Activated CD8-positive, alpha-beta T cell treated with anti-CD3 and anti-CD28 coated beads, Interleukin-2, amount 10 ng/mL, durations not matched to agents 7 days and 5 days (primary cell): Measurements from ENCODE around the gene WNT3A. TPM values are rescaled to one million over a fixed set of nuclear protein-coding genes. Genes with fewer than 3 reads are reported as not detected.
A peak's percentile ranks its signal among the peaks of the same experiment; 100 is the strongest.
"Not testable (repeated sequence)": the region's sequence is repeated elsewhere in the genome, so short reads cannot be mapped to it uniquely, and the experiment has no call there.

Experiments
- ATAC-seq: fragments of 150-1000 bp; cut with Tn5 transposase; one replicate; pipeline ENCODE4 v1.10.0; 2021; ENCODE audit warnings: moderate library complexity
- CTCF ChIA-PET: fragments of 350-600 bp; sonication (Branson Sonifier 250); formaldehyde crosslinking; loops from one replicate; lab custom pipeline; 2021; ENCODE audit warnings: antibody characterized with exemption; lab: Charles Lee
- POLR2A ChIA-PET: fragments of 350-600 bp; sonication (Branson Sonifier 250); formaldehyde crosslinking; loops from one replicate; lab custom pipeline; 2021; ENCODE audit warnings: antibody characterized with exemption; lab: Charles Lee
- DNase-seq: peaks from one replicate; pipeline ENCODE4 v3.0.0-alpha.2; 2020
- H3K27ac Mint-ChIP-seq: one replicate; pipeline ENCODE4 v1.8.0; 2021; ENCODE audit warnings: mild to moderate bottlenecking, mixed read lengths
- H3K27me3 Mint-ChIP-seq: one replicate; pipeline ENCODE4 v1.8.0; 2021; ENCODE audit warnings: low read depth, mixed read lengths
- H3K36me3 Mint-ChIP-seq: one replicate; pipeline ENCODE4 v1.8.0; 2021; ENCODE audit warnings: low read depth, mixed read lengths
- H3K4me1 Mint-ChIP-seq: one replicate; pipeline ENCODE4 v1.8.0; 2021; ENCODE audit warnings: low read depth, mixed read lengths
- H3K4me3 Mint-ChIP-seq: one replicate; pipeline ENCODE4 v1.8.0; 2021; ENCODE audit warnings: mild to moderate bottlenecking, mixed read lengths
- H3K9me3 Mint-ChIP-seq: one replicate; pipeline ENCODE4 v1.8.0; 2022; ENCODE audit warnings: mixed read lengths; ENCODE audit not compliant: insufficient read depth
- total RNA-seq, 2 experiments: library from RNA; stranded (reverse); gene quantifications; one replicate each; pipeline ENCODE4 v1.2.3, GENCODE V29; 2021

WNT3A gene
- total RNA-seq, 2 experiments from 2014 or later: not detected

GRCh38 chr1:227972843-227973374 is 33.9 kb upstream of the WNT3A start:
- H3K4me1 Mint-ChIP-seq, H3K4me3 Mint-ChIP-seq, DNase-seq: not testable (repeated sequence)

GRCh38 chr1:227973724-227974288 is 33.0 kb upstream of the WNT3A start:
- ATAC-seq, H3K36me3 Mint-ChIP-seq, H3K27me3 Mint-ChIP-seq, H3K4me1 Mint-ChIP-seq, H3K4me3 Mint-ChIP-seq, DNase-seq, CTCF ChIA-PET, H3K9me3 Mint-ChIP-seq, POLR2A ChIA-PET, H3K27ac Mint-ChIP-seq: not testable (repeated sequence)

More at GRCh38 chr1:227972843-227973374, 33.9 kb upstream of the WNT3A start:
- H3K27me3 Mint-ChIP-seq, H3K27ac Mint-ChIP-seq, ATAC-seq, CTCF ChIA-PET, POLR2A ChIA-PET, H3K9me3 Mint-ChIP-seq, H3K36me3 Mint-ChIP-seq: not testable (repeated sequence)

- DNase-seq, POLR2A ChIA-PET: not testable (repeated sequence)
These were observed 31.1 kb upstream of the WNT3A start for GRCh38 chr1:227975583-227976283.

GRCh38 chr1:227987181-227987580 is 19.6 kb upstream of the WNT3A start:
- Mint-ChIP-seq H3K36me3 (no peaks in the 10 kb centered on the region), H3K9me3 (no peaks in the 10 kb centered on the region), H3K27me3 (peaks cover 28% of the 10 kb centered on the region), H3K4me3 (no peak overlapping the region), H3K27ac (no peak overlapping the region), H3K4me1 (no peaks in the 10 kb centered on the region)
- DNase-seq: no peak
- CTCF ChIA-PET: no interaction called here
- ATAC-seq: no peak
- POLR2A ChIA-PET: no interaction called here

More at GRCh38 chr1:227975583-227976283, 31.1 kb upstream of the WNT3A start:
- H3K36me3 Mint-ChIP-seq, ATAC-seq, H3K9me3 Mint-ChIP-seq, H3K27me3 Mint-ChIP-seq, H3K4me3 Mint-ChIP-seq, CTCF ChIA-PET, H3K4me1 Mint-ChIP-seq, H3K27ac Mint-ChIP-seq: not testable (repeated sequence)

- no peak for ATAC-seq
- Mint-ChIP-seq H3K9me3 (peaks cover 10% of the 10 kb centered on the region), H3K36me3 (no peaks in the 10 kb centered on the region), H3K4me1 (no peaks in the 10 kb centered on the region), H3K27ac (no peak overlapping the region), H3K4me3 (no peak overlapping the region), H3K27me3 (peaks cover 23% of the 10 kb centered on the region)
- ChIA-PET POLR2A (no interaction called here), CTCF (no interaction called here)
- DNase-seq: peak; percentile 9
These were observed 12.0 kb upstream of the WNT3A start for GRCh38 chr1:227994632-227995300.

GRCh38 chr1:227996187-227996950 is 10.4 kb upstream of the WNT3A start:
- H3K9me3 Mint-ChIP-seq: peaks cover 10% of the 10 kb centered on the region
- H3K36me3 Mint-ChIP-seq: no peaks in the 10 kb centered on the region
- CTCF ChIA-PET: no interaction called here
- no peak overlapping the region for H3K27ac Mint-ChIP-seq
- peaks cover 21% of the 10 kb centered on the region for H3K27me3 Mint-ChIP-seq
- POLR2A ChIA-PET: interaction anchor here (0.6 kb wide), 1 partner anchor 26 kb away, joined by 3 read pairs; no protein-coding TSS in a partner anchor
- DNase-seq (peak; percentile 3), ATAC-seq (no peak)
- no peaks in the 10 kb centered on the region for H3K4me1 Mint-ChIP-seq
- H3K4me3 Mint-ChIP-seq: no peak overlapping the region

GRCh38 chr1:227998374-227999055 is 8.3 kb upstream of the WNT3A start:
- Mint-ChIP-seq H3K9me3 (peaks cover 10% of the 10 kb centered on the region), H3K4me3 (no peak overlapping the region), H3K4me1 (no peaks in the 10 kb centered on the region), H3K27ac (no peak overlapping the region), H3K27me3 (peaks cover 21% of the 10 kb centered on the region), H3K36me3 (no peaks in the 10 kb centered on the region)
- ATAC-seq: no peak
- ChIA-PET POLR2A (interaction anchor here (0.9 kb wide), 1 partner anchor 84 kb away, joined by 3 read pairs; the partner anchor contains the start of gene ARF1), CTCF (interaction anchor here (1.3 to 2.1 kb wide), 5 partner anchors 27 to 406 kb away, joined by 3 to 13 read pairs (median 8); no protein-coding TSS in a partner anchor)
- peak; percentile 16 for DNase-seq

- POLR2A ChIA-PET: no interaction called here
- no peak overlapping the region for H3K27ac Mint-ChIP-seq
These were observed 7.5 kb upstream of the WNT3A start for GRCh38 chr1:227999056-227999930.

GRCh38 chr1:228000416-228000815 is 6.4 kb upstream of the WNT3A start:
- POLR2A ChIA-PET: no interaction called here
- no peak for ATAC-seq
- DNase-seq: peak; percentile 16

More at GRCh38 chr1:227999056-227999930, 7.5 kb upstream of the WNT3A start:
- Mint-ChIP-seq H3K4me3 (no peak overlapping the region), H3K27me3 (peaks cover 25% of the 10 kb centered on the region), H3K4me1 (no peaks in the 10 kb centered on the region), H3K36me3 (no peaks in the 10 kb centered on the region), H3K9me3 (peaks cover 10% of the 10 kb centered on the region)
- ATAC-seq (peak; percentile 95), DNase-seq (peak; percentile 80)
- CTCF ChIA-PET: interaction anchor here (0.5 to 2.1 kb wide), 21 partner anchors 10 to 1106 kb away, joined by 3 to 13 read pairs (median 4); partner anchors contain the start of genes ARF1 and IBA57

More at GRCh38 chr1:228000416-228000815, 6.4 kb upstream of the WNT3A start:
- CTCF ChIA-PET: interaction anchor here (0.7 to 1.1 kb wide), 2 partner anchors 22 to 166 kb away, joined by 3 to 5 read pairs; no protein-coding TSS in a partner anchor
- Mint-ChIP-seq H3K4me3 (no peak overlapping the region), H3K9me3 (peaks cover 10% of the 10 kb centered on the region), H3K4me1 (no peaks in the 10 kb centered on the region), H3K27ac (no peak overlapping the region), H3K36me3 (no peaks in the 10 kb centered on the region), H3K27me3 (peaks cover 33% of the 10 kb centered on the region)
